ENCODE data around the gene ZNF710. TPM values are rescaled to one million over a fixed set of nuclear protein-coding genes. Genes with fewer than 3 reads are reported as not detected.

ZNF710 gene
- polyA plus RNA-seq, 1 experiment: 2.0 TPM

GRCh38 chr15:90004671-90005070 lies 3.5 kb downstream of the ZNF710 start:
- POLR2A ChIA-PET: interaction anchor here (0.6 kb wide), 1 partner anchor 93 kb away, joined by 3 read pairs; no protein-coding TSS in a partner anchor
- H3K4me3 ChIP-seq (ENCODE audit: low read depth, low read length): no peak overlapping the region

GRCh38 chr15:90006217-90007075 lies 5.3 kb downstream of the ZNF710 start:
- H3K27me3 ChIP-seq (ENCODE audit: control insufficient read depth, insufficient read depth, low read length): no peaks in the 10 kb centered on the region
- H3K36me3 ChIP-seq (ENCODE audit: control insufficient read depth, insufficient read depth, low read length): peaks cover 1% of the 10 kb centered on the region
- no peak overlapping the region for H3K4me3 ChIP-seq (ENCODE audit: low read depth, low read length)
- CTCF ChIA-PET: interaction anchor here (1.1 kb wide), 1 partner anchor 14 kb away, joined by 3 read pairs; no protein-coding TSS in a partner anchor
- DNase-seq (ENCODE audit: low read depth): no peak
- no peak for TF ChIP-seq CTCF (IDR thresholded peaks at IDR 0.05; ENCODE audit: insufficient read depth, low read depth, low read length)
- POLR2A ChIA-PET: no interaction called here

More at GRCh38 chr15:90004671-90005070, 3.5 kb downstream of the ZNF710 start:
- peak; percentile 88 for DNase-seq (ENCODE audit: low read depth)
- CTCF ChIA-PET: interaction anchor here (0.6 to 1.8 kb wide), 4 partner anchors 32 to 115 kb away, joined by 3 to 5 read pairs (median 4); no protein-coding TSS in a partner anchor
- H3K36me3 ChIP-seq (ENCODE audit: control insufficient read depth, insufficient read depth, low read length): peaks cover 1% of the 10 kb centered on the region
- TF ChIP-seq CTCF (IDR thresholded peaks at IDR 0.05; ENCODE audit: insufficient read depth, low read depth, low read length): no peak
- H3K27me3 ChIP-seq (ENCODE audit: control insufficient read depth, insufficient read depth, low read length): no peaks in the 10 kb centered on the region

GRCh38 chr15:90007076-90007460 lies 5.9 kb downstream of the ZNF710 start:
- ChIA-PET POLR2A (no interaction called here), CTCF (interaction anchor here (1.1 kb wide), 1 partner anchor 13 kb away, joined by 3 read pairs; no protein-coding TSS in a partner anchor)
- peaks cover 1% of the 10 kb centered on the region for H3K36me3 ChIP-seq (ENCODE audit: control insufficient read depth, insufficient read depth, low read length)
- DNase-seq (ENCODE audit: low read depth): no peak
- H3K27me3 ChIP-seq (ENCODE audit: control insufficient read depth, insufficient read depth, low read length): no peaks in the 10 kb centered on the region
- no peak overlapping the region for H3K4me3 ChIP-seq (ENCODE audit: low read depth, low read length)
- no peak for TF ChIP-seq CTCF (IDR thresholded peaks at IDR 0.05; ENCODE audit: insufficient read depth, low read depth, low read length)

GRCh38 chr15:90008607-90009006 lies 7.5 kb downstream of the ZNF710 start:
- POLR2A ChIA-PET: interaction anchor here (0.5 to 0.7 kb wide), 3 partner anchors 12 to 225 kb away, joined by 3 read pairs; no protein-coding TSS in a partner anchor
- peaks cover 1% of the 10 kb centered on the region for H3K36me3 ChIP-seq (ENCODE audit: control insufficient read depth, insufficient read depth, low read length)
- H3K4me3 ChIP-seq (ENCODE audit: low read depth, low read length): no peak overlapping the region
- TF ChIP-seq CTCF (IDR thresholded peaks at IDR 0.05; ENCODE audit: insufficient read depth, low read depth, low read length): no peak
- DNase-seq (ENCODE audit: low read depth): no peak
- H3K27me3 ChIP-seq (ENCODE audit: control insufficient read depth, insufficient read depth, low read length): no peaks in the 10 kb centered on the region
- CTCF ChIA-PET: no interaction called here

GRCh38 chr15:90009301-90010022 lies 8.3 kb downstream of the ZNF710 start:
- no peak for TF ChIP-seq CTCF (IDR thresholded peaks at IDR 0.05; ENCODE audit: insufficient read depth, low read depth, low read length)
- DNase-seq (ENCODE audit: low read depth): no peak
- Histone ChIP-seq H3K36me3 (ENCODE audit: control insufficient read depth, insufficient read depth, low read length) (peaks cover 1% of the 10 kb centered on the region), H3K4me3 (ENCODE audit: low read depth, low read length) (no peak overlapping the region), H3K27me3 (ENCODE audit: control insufficient read depth, insufficient read depth, low read length) (no peaks in the 10 kb centered on the region)
- CTCF ChIA-PET: interaction anchor here (0.6 to 0.9 kb wide), 2 partner anchors 62 to 91 kb away, joined by 3 read pairs; no protein-coding TSS in a partner anchor
- POLR2A ChIA-PET: no interaction called here

All from BJ (cell line).